GM12892 (cell line): ENCODE data around the gene SERGEF.

Experiments
- DNase-seq: peaks from one replicate; pipeline ENCODE4 v3.0.0; 2011; ENCODE audit not compliant: insufficient read length
- FAIRE-seq: peaks from 2 replicates; lab custom pipeline; 2011; peaks lifted over from hg19 to GRCh38; lab: Jason Lieb, UNC
- POLR2A ChIP-seq: IDR thresholded peaks from 2 replicates; pipeline ENCODE4 v1.6.1; 2011; ENCODE audit warnings: low read depth, low read length, control low read depth
- POLR2AphosphoS5 ChIP-seq: IDR thresholded peaks from 2 replicates; pipeline ENCODE4 v1.6.1; 2011; ENCODE audit warnings: low read depth, low read length, control low read depth
- TAF1 ChIP-seq: IDR thresholded peaks from 2 replicates; pipeline ENCODE4 v1.6.1; 2011; ENCODE audit warnings: low read depth, mild to moderate bottlenecking, control low read depth, low read length, borderline replicate concordance

SERGEF gene

GRCh38 chr11:17801166-17801565 lies 211.7 kb downstream of the SERGEF start:
- DNase-seq (no peak), FAIRE-seq (no peak)
- no peak for TF ChIP-seq TAF1
- no peak for TF ChIP-seq POLR2A
- no peak for TF ChIP-seq POLR2AphosphoS5

- FAIRE-seq, result no peak
- TF ChIP-seq POLR2AphosphoS5, result no peak
- DNase-seq, result no peak
Observed at GRCh38 chr11:17799147-17799546, 213.7 kb downstream of the SERGEF start.

DNA sequence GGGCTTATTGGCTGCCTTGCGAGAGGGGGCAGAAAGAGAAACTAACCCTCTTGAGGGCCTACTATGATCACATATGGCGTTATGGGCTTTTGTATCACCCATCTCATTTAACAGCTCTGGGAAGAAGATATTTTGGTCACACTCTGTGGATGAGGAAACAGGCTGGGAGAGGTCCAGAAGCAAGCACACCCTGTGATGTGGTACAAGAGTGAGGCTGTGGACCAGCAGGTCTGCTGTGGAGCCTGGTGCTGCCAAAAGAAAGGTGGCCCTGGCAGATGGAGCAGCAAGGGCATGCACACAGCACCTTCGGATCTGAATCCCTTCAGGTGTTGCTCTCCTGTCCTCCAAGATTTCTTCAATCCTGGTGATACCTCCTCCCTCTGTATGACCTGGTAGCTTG lies 214.1 kb downstream of the SERGEF start:
- DNase-seq, result no peak
- FAIRE-seq, result no peak

DNA sequence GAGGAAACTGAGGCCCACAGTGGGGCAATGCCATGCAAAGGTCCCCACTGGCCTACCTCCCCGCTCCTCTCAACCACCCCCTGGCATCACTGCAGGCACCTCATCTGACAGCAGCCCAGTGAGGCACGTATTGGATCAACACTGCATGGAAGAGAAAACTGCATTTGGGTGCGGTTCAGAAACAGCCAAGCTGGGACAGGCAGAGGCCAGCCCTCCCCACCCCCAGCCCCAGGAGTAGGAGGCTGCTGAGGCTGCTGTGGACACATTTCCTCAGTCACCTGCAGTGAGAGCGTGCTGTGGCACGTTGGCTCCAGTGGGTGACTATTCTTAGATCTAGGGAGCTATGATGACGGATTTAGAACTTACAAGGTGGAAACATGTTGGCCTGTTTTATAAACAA lies 214.6 kb downstream of the SERGEF start:
- FAIRE-seq (no peak), DNase-seq (no peak)
- TF ChIP-seq TAF1 (no peak), POLR2AphosphoS5 (no peak), POLR2A (no peak)

More for the DNA sequence above, 214.1 kb downstream of the SERGEF start:
- TF ChIP-seq TAF1, result no peak
- TF ChIP-seq POLR2AphosphoS5, result no peak
- no peak for TF ChIP-seq POLR2A

- TF ChIP-seq POLR2A (no peak), TAF1 (no peak)
- DNase-seq, result no peak
- no peak for FAIRE-seq
Observed at GRCh38 chr11:17796154-17796553, 216.7 kb downstream of the SERGEF start.

GRCh38 chr11:17794981-17795380 lies 217.9 kb downstream of the SERGEF start:
- TF ChIP-seq POLR2A (no peak), TAF1 (no peak), POLR2AphosphoS5 (no peak)
- DNase-seq, result no peak
- FAIRE-seq, result no peak

DNA sequence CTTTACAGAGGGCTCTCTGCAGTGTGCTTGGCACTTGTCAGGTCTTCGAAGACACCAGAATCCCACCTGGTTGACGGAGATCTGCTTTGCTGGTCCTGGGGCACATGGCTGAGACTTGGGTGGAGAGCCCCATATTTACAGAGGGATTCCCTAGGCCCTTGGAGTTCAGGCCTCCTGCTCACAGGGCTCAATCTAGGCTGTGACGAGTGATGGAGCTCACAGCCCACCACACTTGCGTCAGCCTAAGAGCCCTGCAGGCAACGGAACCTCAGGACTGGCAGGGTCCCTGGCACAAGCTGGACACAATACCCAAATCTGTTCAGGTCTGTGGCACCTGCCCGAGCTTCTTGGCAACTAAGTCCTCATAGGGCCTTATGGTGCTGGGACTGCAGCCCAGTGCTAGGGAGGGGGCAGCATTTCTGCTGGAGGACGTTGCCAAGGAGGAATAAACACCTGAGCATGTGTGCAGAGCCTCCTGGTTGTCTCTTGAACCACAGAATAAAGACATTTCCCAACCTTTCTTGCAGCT lies 219.1 kb downstream of the SERGEF start:
- FAIRE-seq, result no peak
- no peak for DNase-seq
- TF ChIP-seq POLR2A, result no peak
- no peak for TF ChIP-seq TAF1
- TF ChIP-seq POLR2AphosphoS5, result no peak

GRCh38 chr11:17792161-17792560 lies 220.7 kb downstream of the SERGEF start:
- no peak for FAIRE-seq
- no peak for DNase-seq
- no peak for TF ChIP-seq TAF1
- TF ChIP-seq POLR2AphosphoS5, result no peak
- no peak for TF ChIP-seq POLR2A

DNA sequence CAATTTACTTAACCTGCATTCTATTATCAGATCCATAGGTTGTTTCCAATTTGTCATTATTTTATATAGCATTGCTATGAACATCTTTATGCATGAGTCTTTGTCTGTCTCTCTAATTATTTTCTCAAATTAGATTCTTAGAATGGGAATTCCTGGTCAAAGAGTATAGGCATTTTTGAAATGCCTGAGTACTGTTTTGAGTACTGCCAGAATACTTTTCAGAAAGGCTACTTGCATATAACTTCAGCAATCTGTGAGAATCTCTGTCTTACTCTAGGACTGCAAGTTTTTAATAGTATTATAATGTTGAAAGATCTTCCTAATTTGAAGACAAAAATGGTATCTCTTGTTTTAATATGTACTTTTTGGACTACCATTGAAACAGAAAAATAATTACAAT lies 221.7 kb downstream of the SERGEF start:
- no peak for DNase-seq
- no peak for FAIRE-seq
- TF ChIP-seq TAF1 (no peak), POLR2AphosphoS5 (no peak), POLR2A (no peak)

DNA sequence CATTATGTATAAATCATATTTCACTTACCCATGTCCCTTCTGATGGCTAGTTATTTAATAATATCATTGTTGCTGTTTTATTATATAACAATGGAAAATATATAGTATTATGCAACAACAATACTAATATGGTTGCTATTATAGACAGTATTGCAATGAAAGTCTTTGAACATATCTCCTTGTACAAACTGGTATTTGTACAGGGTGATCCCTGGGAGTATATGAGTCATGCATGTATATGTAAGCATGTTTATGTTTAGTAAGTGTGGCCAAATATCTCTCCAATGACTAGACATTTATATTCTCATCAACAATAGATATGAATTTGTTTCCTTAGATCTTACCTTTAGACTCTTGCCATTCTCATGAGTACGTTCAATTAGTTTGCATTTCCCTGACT lies 222.4 kb downstream of the SERGEF start:
- TF ChIP-seq POLR2AphosphoS5 (no peak), TAF1 (no peak), POLR2A (no peak)
- FAIRE-seq, result no peak
- no peak for DNase-seq

DNA sequence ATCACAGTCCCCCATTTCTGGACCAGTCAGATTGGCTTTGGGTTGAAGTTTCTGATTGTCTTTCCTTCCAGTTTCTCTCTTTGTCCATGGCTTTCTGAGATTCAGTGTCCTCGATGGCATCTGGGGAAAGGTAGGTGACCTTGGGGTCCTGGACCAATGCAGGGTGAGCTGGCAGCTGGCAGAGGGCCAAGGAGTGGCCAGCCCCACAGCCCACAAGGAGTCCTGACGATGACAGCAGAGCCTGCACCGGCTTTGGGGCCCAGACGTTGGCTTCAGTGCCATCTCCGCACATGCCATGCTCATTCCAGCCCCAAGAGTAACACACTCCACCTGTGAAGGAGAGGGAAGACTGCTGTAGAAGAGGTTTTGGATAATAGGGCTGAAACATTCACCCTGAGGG lies 224.8 kb downstream of the SERGEF start:
- no peak for TF ChIP-seq TAF1
- TF ChIP-seq POLR2A, result no peak
- no peak for TF ChIP-seq POLR2AphosphoS5

DNA sequence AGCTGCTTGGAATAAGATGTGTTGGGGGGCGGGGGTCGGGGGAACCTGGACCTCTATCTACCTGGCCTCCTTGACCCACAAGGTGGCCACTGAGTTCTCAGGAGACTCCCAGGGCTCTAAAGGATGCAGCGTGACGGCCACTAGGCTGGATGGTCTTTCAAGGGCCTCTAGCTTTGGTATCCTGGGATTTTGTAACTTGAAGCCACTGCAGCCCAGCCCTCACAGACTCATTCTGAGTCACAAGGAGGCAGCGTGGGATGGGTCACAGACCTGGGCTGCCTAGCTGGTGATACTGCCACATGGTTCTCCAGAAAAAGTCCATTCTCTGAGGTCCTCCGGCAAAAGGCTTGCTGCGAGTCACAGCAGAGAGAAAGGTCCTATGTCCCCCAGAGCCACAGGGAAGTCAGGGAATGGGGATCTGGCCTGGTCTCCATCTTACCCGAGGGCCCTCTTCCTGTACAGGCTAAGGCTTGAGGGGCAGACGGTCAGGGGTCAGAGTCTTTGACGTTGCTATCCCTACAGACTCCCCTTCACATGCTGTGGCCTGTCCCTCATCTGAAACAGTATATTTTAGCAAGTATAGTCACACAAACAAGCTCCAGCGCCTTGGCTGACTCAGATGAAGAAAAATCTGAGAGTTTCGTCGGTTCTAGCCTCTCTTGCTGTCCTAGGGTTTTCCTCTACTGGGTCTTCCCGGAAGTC lies 225.9 kb downstream of the SERGEF start:
- TF ChIP-seq POLR2A (no peak), TAF1 (no peak), POLR2AphosphoS5 (no peak)
- DNase-seq (no peak), FAIRE-seq (no peak)

More for the DNA sequence above, 224.8 kb downstream of the SERGEF start:
- no peak for DNase-seq
- no peak for FAIRE-seq

DNA sequence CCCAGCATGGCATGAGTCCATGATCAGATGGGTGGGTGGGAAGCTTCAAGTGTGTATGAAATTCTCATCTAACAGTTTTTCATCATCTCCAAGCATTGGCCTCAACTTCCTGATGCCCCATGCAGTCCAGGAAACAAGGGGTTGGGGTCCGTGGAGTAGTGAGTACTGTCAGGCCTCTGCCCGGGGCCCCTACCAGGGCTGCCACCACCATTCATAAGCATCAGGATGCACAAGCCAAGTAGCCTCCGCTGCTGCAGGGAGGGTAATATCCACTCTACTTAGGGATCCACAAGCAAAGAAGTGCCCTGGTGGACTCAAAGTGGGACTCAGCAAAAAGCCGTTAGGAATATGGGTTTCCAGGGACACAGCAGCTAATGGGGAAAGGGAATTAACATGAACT lies 229.0 kb downstream of the SERGEF start:
- TF ChIP-seq POLR2AphosphoS5 (no peak), TAF1 (no peak), POLR2A (no peak)
- FAIRE-seq (no peak), DNase-seq (no peak)
